ENCODE results near the gene CDH16.
"Not testable (repeated sequence)": the region's sequence is repeated elsewhere in the genome, so short reads cannot be mapped to it uniquely, and the experiment has no call there.

Gene CDH16

GRCh38 chr16:66871363-66871762 is 47.3 kb downstream of the CDH16 start:
- not testable (repeated sequence) for DNase-seq (ENCODE audit: low spot score)

- no peak for DNase-seq (ENCODE audit: low spot score)
Observed at GRCh38 chr16:66869424-66869823, 49.3 kb downstream of the CDH16 start.

- DNase-seq (ENCODE audit: low spot score) = no peak
Observed at GRCh38 chr16:66863707-66864106, 55.0 kb downstream of the CDH16 start.

- no peak for DNase-seq (ENCODE audit: low spot score)
Observed at GRCh38 chr16:66862023-66862520, 56.6 kb downstream of the CDH16 start.

GRCh38 chr16:66859397-66860068 is 59.2 kb downstream of the CDH16 start:
- DNase-seq (ENCODE audit: low spot score) = no peak

GRCh38 chr16:66858740-66859396 is 59.8 kb downstream of the CDH16 start:
- DNase-seq (ENCODE audit: low spot score) = no peak

Measured in activated CD4-positive, alpha-beta T cell treated with anti-CD3 and anti-CD28 coated beads, Interleukin-2, Interleukin-4, amounts not matched to agents 100 ng/mL and 50 ng/mL, durations not matched to agents 16 hours and 8 hours (primary cell).